Thyroid gland (tissue), 4 donors: ENCODE measurements around the gene THTPA.

ENCODE experiments used
- CTCF ChIP-seq, 6 experiments: fragments of 200-600 bp in 3 of 6; fragments of 450-650 bp in 3 of 6; sonication (generic) in 3 of 6; IDR thresholded peaks; one replicate each; pipeline ENCODE4 v1.5.1; 2016 to 2019; ENCODE audit warnings: antibody characterized with exemption in 6 of 6, mild to moderate bottlenecking in 2 of 6, inconsistent platforms in 1 of 6, moderate library complexity in 1 of 6
- POLR2A ChIP-seq, 2 donors: fragments of 450-650 bp; IDR thresholded peaks; one replicate each; pipeline ENCODE4 v1.6.1; 2017; ENCODE audit warnings: antibody characterized with exemption in 2 of 2, mild to moderate bottlenecking in 2 of 2, moderate library complexity in 1 of 2

GRCh38 chr14:23538050-23538718, 17.9 kb upstream of the THTPA start:
- no peak for TF ChIP-seq CTCF (IDR thresholded peaks at IDR 0.05)
- no peak for TF ChIP-seq POLR2A (IDR thresholded peaks at IDR 0.05)
